Measurements from ENCODE around the gene KANSL1.

Gene KANSL1

DNA sequence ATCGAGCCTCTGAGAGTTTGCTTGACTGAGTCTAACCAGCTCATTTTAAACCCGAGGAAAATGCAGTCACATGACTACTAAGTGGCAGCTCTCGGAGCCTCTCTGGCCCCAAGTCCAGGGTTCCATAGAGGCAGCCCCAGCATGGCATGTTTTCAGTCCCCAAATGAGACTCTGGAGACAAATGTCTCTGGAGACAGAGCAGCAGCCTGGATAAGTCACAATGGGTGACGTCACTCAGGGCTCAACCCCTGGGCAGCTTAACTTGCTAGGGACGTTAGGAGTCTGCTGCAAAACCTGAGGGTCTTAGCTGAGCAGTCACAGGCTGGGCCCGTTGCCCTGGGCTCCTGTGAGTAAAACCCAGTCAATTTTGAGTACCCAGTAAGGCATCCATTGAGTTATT lies 201.1 kb downstream of the KANSL1 start:
- no peak for DNase-seq (ENCODE audit: low read depth, low spot score)
- no peak overlapping the region for H3K27ac ChIP-seq

DNA sequence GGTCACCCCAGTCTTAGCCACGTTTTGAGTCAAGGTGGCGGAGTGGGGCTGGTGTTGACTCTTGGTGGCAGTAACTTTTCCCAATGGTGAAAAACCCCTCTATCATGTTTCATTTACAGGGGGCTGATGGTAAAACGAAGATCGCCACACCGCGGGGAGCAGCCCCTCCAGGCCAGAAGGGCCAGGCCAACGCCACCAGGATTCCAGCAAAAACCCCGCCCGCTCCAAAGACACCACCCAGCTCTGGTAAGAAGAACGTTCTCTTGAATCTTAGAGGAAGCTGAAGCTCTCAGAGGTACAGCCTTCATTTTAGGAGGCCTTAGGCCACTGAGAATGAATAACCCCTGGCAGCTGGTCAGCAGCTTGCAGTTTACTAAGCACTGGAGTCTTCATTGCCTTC lies 201.9 kb downstream of the KANSL1 start:
- no peak overlapping the region for H3K27ac ChIP-seq
- DNase-seq (ENCODE audit: low read depth, low spot score): no peak

DNA sequence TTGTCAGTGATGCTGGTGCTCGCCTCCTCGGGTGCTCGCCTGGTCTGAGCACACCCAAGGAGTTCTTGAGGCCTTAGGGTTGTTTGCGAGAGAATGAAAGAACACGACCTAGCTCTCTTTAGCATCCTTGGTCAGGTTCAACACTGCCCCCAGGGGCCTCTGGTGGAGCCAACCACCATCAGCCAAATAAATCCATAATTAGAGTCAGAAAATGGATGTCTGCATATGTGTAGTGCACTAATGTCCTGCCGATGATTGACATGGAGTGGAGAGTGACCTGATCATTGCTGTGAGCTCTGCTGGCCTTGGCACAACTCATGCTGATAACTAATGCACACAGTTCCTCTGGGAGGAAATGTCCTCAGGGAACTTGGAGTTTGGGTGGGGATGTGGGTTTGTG lies 202.3 kb downstream of the KANSL1 start:
- no peak for DNase-seq (ENCODE audit: low read depth, low spot score)
- H3K27ac ChIP-seq: no peak overlapping the region

GRCh38 chr17:45989759-45990158 lies 203.5 kb downstream of the KANSL1 start:
- no peak overlapping the region for H3K27ac ChIP-seq
- DNase-seq (ENCODE audit: low read depth, low spot score): no peak

GRCh38 chr17:45987706-45988105 lies 205.5 kb downstream of the KANSL1 start:
- H3K27ac ChIP-seq: no peak overlapping the region
- no peak for DNase-seq (ENCODE audit: low read depth, low spot score)

DNA sequence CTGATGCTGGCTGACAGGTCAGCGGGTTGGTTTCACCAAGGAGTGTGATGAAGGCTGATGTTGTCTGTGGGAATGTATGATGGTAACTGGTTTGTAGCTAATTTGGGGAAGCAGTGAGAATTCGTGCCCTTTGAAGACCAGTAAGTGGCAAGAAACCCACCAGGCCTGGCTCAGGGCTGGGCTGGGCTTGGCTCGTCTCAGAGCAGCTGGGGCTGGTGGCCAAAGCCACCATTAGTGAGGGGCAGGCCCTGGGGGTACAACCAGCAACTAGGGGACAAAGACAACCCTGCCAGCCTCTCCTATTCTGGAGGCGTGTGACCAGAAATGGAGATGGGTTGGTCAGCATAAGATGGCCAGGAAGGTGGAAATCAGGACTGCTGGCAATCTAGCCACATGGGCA lies 207.2 kb downstream of the KANSL1 start:
- DNase-seq (ENCODE audit: low read depth, low spot score): no peak
- no peak overlapping the region for H3K27ac ChIP-seq

DNA sequence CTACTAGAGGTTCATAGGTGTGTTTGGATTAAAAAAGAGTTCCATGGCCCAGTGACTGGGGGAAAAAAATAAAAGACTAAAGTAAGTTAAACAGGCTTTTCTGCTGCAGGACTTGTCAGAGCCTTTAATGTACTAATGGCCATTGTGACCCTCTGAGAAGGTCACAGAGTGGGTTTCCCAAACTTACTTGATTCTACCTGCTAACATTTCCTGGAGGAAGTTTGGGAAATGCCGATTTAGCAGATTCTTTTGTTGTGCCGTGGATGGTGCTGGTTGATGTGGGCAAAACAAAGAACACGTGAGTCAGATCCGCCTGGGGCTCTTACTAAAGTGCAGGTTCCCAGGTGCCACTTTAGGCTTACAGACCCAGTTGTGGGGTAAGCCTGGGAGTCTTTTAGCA lies 207.8 kb downstream of the KANSL1 start:
- no peak overlapping the region for H3K27ac ChIP-seq
- no peak for DNase-seq (ENCODE audit: low read depth, low spot score)

GRCh38 chr17:45984368-45984767 lies 208.9 kb downstream of the KANSL1 start:
- no peak overlapping the region for H3K27ac ChIP-seq
- no peak for DNase-seq (ENCODE audit: low read depth, low spot score)

DNA sequence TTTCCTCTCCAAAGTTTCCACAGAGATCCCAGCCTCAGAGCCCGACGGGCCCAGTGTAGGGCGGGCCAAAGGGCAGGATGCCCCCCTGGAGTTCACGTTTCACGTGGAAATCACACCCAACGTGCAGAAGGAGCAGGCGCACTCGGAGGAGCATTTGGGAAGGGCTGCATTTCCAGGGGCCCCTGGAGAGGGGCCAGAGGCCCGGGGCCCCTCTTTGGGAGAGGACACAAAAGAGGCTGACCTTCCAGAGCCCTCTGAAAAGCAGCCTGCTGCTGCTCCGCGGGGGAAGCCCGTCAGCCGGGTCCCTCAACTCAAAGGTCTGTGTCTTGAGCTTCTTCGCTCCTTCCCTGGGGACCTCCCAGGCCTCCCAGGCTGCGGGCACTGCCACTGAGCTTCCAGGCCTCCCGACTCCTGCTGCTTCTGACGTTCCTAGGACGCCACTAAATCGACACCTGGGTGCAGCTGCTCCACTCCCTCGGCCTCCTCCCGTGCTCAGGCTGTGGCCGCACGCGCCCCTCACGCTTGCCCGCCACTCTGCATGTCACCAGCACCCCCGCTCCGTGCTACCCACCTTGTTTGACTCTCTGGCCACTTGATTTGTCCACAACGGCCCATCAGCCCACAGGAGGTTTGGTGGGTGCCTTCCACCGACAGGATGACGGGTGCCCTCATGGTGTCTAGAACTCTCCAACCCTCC lies 209.5 kb downstream of the KANSL1 start:
- no peak overlapping the region for H3K27ac ChIP-seq
- no peak for DNase-seq (ENCODE audit: low read depth, low spot score)

- DNase-seq (ENCODE audit: low read depth, low spot score): no peak
- H3K27ac ChIP-seq: no peak overlapping the region
Measured at GRCh38 chr17:45982791-45983613, 210.2 kb downstream of the KANSL1 start.

- no peak overlapping the region for H3K27ac ChIP-seq
- no peak for DNase-seq (ENCODE audit: low read depth, low spot score)
Measured at GRCh38 chr17:45981306-45981705, 211.9 kb downstream of the KANSL1 start.

GRCh38 chr17:45980855-45981254 lies 212.4 kb downstream of the KANSL1 start:
- no peak for DNase-seq (ENCODE audit: low read depth, low spot score)
- no peak overlapping the region for H3K27ac ChIP-seq

Measured in epithelial cell of prostate (primary cell).